Esophagus squamous epithelium (tissue), 5 donors: Measurements from ENCODE around the gene IGDCC3. TPM values are rescaled to one million over a fixed set of nuclear protein-coding genes. Genes with fewer than 3 reads are reported as not detected.

Experiments used
- DNase-seq: peaks from one replicate; lab custom pipeline; 2025; lab: John Stamatoyannopoulos, UW
- H3K27ac ChIP-seq, 4 donors: fragments of 200-600 bp; sonication (generic); one replicate each; pipeline ENCODE4 v1.5.1; 2016 to 2019; ENCODE audit warnings: mild to moderate bottlenecking in 1 of 4
- H3K27me3 ChIP-seq, 4 donors: fragments of 200-600 bp; sonication (generic); 1 replicate in 3 of 4; 2 replicates in 1 of 4; pipeline versions ENCODE4 v1.5.1 to v1.6.0; 2017 to 2021; ENCODE audit warnings: antibody characterized with exemption in 1 of 4
- H3K36me3 ChIP-seq, 3 donors: fragments of 200-600 bp; sonication (generic); one replicate each; pipeline ENCODE4 v1.5.1; 2016 to 2019
- H3K4me1 ChIP-seq, 3 donors: fragments of 200-600 bp; sonication (generic); one replicate each; pipeline ENCODE4 v1.5.1; 2017 to 2019
- H3K4me3 ChIP-seq, 4 donors: fragments of 200-600 bp; sonication (generic); 1 replicate in 3 of 4; 2 replicates in 1 of 4; pipeline ENCODE4 v1.5.1; 2016 to 2019; ENCODE audit warnings: mild to moderate bottlenecking in 2 of 4, moderate library complexity in 1 of 4
- H3K9me3 ChIP-seq, 3 donors: fragments of 200-600 bp; sonication (generic); one replicate each; pipeline ENCODE4 v1.5.1; 2016 to 2019
- POLR2A ChIP-seq, 4 donors: fragments of 450-650 bp; IDR thresholded peaks; one replicate each; pipeline ENCODE4 v1.6.1; 2017; ENCODE audit warnings: antibody characterized with exemption in 4 of 4, mild to moderate bottlenecking in 4 of 4, moderate library complexity in 3 of 4
- WGBS, 2 donors: methylation state at CpG; one replicate each; pipeline ENCODE4 v1.1.5; 2018; 5-methylcytosine and 5-hydroxymethylcytosine counted together
- intact Hi-C: fragments of 100-400 bp; cut with DNase I; formaldehyde crosslinking; loops from one replicate; pipeline ENCODE4 v1.15.0; 2022
- total RNA-seq, 4 donors: library from RNA; depleted of rRNA; stranded (reverse); fragments of >200 nt; gene quantifications; one replicate each; pipeline ENCODE4 v1.1.0, GENCODE V29; 2016
- TF ChIP-seq, protein P1 (sequence below), 6 experiments: fragments of 450-650 bp in 4 of 6; fragments of 200-600 bp in 2 of 6; sonication (generic) in 2 of 6; IDR thresholded peaks; one replicate each; pipeline ENCODE4 v1.5.1; 2016 to 2019; ENCODE audit warnings: antibody characterized with exemption in 6 of 6, mild to moderate bottlenecking in 4 of 6, moderate library complexity in 4 of 6
- donor health status: DM: yes; HTN: yes; CAD: no.

The IGDCC3 gene
- total RNA-seq, 4 donors from 2014 or later, result not detected

GRCh38 chr15:65394936-65395335 lies 17.1 kb upstream of the IGDCC3 start:
- Histone ChIP-seq H3K36me3 (no peaks in the 10 kb centered on the region), H3K27ac (no peak overlapping the region), H3K4me3 (no peak overlapping the region), H3K27me3 (peaks cover 0 to 88% (median 10%) of the 10 kb centered on the region in 4 donors), H3K4me1 (peaks cover 0 to 16% (median 5%) of the 10 kb centered on the region in 3 donors), H3K9me3 (no peaks in the 10 kb centered on the region)
- TF ChIP-seq, protein P1, sequence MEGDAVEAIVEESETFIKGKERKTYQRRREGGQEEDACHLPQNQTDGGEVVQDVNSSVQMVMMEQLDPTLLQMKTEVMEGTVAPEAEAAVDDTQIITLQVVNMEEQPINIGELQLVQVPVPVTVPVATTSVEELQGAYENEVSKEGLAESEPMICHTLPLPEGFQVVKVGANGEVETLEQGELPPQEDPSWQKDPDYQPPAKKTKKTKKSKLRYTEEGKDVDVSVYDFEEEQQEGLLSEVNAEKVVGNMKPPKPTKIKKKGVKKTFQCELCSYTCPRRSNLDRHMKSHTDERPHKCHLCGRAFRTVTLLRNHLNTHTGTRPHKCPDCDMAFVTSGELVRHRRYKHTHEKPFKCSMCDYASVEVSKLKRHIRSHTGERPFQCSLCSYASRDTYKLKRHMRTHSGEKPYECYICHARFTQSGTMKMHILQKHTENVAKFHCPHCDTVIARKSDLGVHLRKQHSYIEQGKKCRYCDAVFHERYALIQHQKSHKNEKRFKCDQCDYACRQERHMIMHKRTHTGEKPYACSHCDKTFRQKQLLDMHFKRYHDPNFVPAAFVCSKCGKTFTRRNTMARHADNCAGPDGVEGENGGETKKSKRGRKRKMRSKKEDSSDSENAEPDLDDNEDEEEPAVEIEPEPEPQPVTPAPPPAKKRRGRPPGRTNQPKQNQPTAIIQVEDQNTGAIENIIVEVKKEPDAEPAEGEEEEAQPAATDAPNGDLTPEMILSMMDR (IDR thresholded peaks at IDR 0.05), result no peak
- TF ChIP-seq POLR2A (IDR thresholded peaks at IDR 0.05), result no peak
- intact Hi-C loops, result no loop called here
- no peak for DNase-seq
- 67 to 75% methylated on average over 3 to 5 of the region's 9 CpGs for WGBS, 2 donors

DNA sequence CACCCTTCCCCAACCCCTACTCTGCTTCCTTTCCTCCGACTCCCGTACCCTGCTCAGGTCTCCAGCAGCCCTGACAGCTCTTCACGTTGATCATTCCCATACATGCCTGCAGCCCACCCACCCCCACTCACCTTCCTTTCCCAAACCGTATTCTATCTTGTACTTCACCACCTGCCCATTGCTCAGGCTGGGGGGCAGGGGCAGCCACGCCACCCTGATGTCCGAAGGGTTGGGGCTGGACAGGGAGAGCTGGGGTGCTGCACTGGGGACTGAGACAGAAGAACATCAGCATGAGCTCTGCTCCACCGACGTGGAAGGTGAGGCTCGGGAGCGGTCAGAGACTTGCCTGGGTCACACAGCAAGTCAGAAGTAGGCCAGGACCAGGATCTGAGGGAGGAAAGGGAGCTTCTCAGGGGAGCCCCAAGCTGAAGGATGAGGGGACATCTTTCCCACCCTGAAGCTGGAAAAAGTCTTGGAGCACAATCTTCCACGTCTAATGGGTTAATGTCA lies 16.5 kb upstream of the IGDCC3 start:
- Histone ChIP-seq H3K27ac (no peak overlapping the region), H3K36me3 (no peaks in the 10 kb centered on the region), H3K4me1 (peaks cover 0 to 16% (median 5%) of the 10 kb centered on the region in 3 donors), H3K27me3 (peaks cover 0 to 86% (median 10%) of the 10 kb centered on the region in 4 donors), H3K4me3 (no peak overlapping the region), H3K9me3 (no peaks in the 10 kb centered on the region)
- intact Hi-C loops, result no loop called here
- DNase-seq, result no peak
- TF ChIP-seq, protein P1 (IDR thresholded peaks at IDR 0.05), result no peak
- TF ChIP-seq POLR2A (IDR thresholded peaks at IDR 0.05), result no peak
- 61 to 77% methylated on average over 5 to 9 of the region's 11 CpGs for WGBS, 2 donors

DNA sequence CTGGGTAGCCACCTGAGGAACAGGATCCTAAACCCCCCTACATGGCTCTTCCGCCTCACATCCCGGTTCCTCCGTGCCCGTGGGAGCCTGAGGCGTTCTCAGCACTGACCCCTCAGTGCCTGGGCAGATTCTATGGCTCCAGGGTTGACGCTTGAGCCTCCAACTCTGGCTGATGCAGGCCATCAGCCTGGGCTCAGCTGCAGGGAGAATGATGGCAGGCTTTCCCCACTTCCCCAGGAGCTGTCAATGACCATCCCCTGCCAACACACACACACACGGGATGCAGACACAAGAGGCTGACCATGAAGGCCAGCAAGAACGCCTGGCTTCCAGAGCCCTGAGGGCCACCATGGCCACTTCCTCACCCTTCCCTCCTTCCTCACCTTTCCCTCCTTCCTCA lies 15.8 kb upstream of the IGDCC3 start:
- Histone ChIP-seq H3K36me3 (no peaks in the 10 kb centered on the region), H3K27ac (no peak overlapping the region), H3K4me1 (peaks cover 0 to 16% (median 5%) of the 10 kb centered on the region in 3 donors), H3K9me3 (no peaks in the 10 kb centered on the region), H3K4me3 (no peak overlapping the region), H3K27me3 (peaks cover 0 to 86% (median 10%) of the 10 kb centered on the region in 4 donors)
- 80 to 93% methylated on average over 2 to 8 of the region's 8 CpGs for WGBS, 2 donors
- no peak for DNase-seq
- TF ChIP-seq POLR2A (IDR thresholded peaks at IDR 0.05), result no peak
- TF ChIP-seq, protein P1 (IDR thresholded peaks at IDR 0.05), result no peak
- intact Hi-C loops, result no loop called here

DNA sequence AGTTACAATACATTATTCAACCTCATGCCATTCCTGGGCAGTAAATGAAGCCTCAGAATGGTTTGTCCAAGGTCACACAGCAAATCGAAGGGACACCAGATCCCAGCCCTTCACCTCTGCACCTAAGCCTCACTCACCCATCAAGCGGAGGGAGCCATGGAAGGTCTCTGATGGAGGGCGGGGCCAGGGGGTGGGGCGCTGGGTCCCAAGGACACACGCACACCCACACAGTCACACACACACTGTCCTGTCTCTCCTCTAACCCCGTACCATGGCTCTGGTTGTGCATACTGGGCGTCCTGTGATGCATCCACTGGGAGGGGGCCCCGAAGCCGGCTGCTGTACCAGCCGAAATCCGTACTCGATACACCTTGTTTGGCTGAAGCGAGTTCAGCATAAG lies 15.3 kb upstream of the IGDCC3 start:
- peaks cover 0 to 83% (median 10%) of the 10 kb centered on the region in 4 donors for H3K27me3 ChIP-seq
- no peaks in the 10 kb centered on the region for H3K9me3 ChIP-seq
- H3K4me1 ChIP-seq, result peaks cover 0 to 16% (median 5%) of the 10 kb centered on the region in 3 donors
- TF ChIP-seq, protein P1 (IDR thresholded peaks at IDR 0.05), result no peak
- TF ChIP-seq POLR2A (IDR thresholded peaks at IDR 0.05), result no peak
- intact Hi-C loops, result no loop called here
- DNase-seq, result no peak
- H3K36me3 ChIP-seq, result no peaks in the 10 kb centered on the region
- no peak overlapping the region for H3K4me3 ChIP-seq
- H3K27ac ChIP-seq, result no peak overlapping the region
- 79 to 84% methylated on average over 10 to 12 of the region's 13 CpGs for WGBS, 2 donors

DNA sequence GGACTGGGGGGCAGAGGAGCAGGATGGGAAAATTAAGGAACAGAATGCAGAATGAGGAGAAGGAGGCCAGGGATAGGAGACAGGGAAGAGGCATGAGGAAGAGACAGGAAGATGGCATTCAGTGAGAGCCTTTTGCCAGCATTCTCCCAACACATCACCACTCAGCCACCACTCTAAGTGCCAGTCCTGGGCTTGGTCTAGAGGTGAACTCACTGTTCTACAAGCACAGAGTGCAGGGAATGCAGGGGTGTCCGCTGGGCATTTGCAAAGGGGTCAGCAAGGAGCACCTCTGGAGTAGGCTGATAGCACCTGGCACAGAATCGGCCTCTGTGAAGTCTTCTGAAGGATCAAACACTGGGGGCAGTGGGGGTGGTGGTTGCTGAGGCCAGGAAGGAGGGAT lies 14.6 kb upstream of the IGDCC3 start:
- no peak overlapping the region for H3K27ac ChIP-seq
- WGBS, 2 donors, result 58 to 77% methylated on average over 2 of the region's 2 CpGs
- no peak for DNase-seq
- no peak overlapping the region for H3K4me3 ChIP-seq
- no peak for TF ChIP-seq POLR2A (IDR thresholded peaks at IDR 0.05)
- TF ChIP-seq, protein P1 (IDR thresholded peaks at IDR 0.05), result no peak
- H3K4me1 ChIP-seq, result peaks cover 0 to 16% (median 5%) of the 10 kb centered on the region in 3 donors
- H3K9me3 ChIP-seq, result no peaks in the 10 kb centered on the region
- H3K36me3 ChIP-seq, result no peaks in the 10 kb centered on the region
- intact Hi-C loops, result no loop called here
- H3K27me3 ChIP-seq, result peaks cover 0 to 75% (median 10%) of the 10 kb centered on the region in 4 donors
